BJ (cell line): ENCODE measurements around the gene EHBP1. TPM values are rescaled to one million over a fixed set of nuclear protein-coding genes. Genes with fewer than 3 reads are reported as not detected.

Experiments used
- CTCF ChIA-PET: fragments of 350-600 bp; formaldehyde crosslinking; extraction: SDS; loops from one replicate; lab custom pipeline; 2021; ENCODE audit warnings: antibody characterized with exemption, inconsistent platforms; lab: Yijun Ruan, JAX
- POLR2A ChIA-PET: fragments of 300-600 bp; sonication (Branson Sonifier 250); formaldehyde crosslinking; extraction: SDS; loops from one replicate; lab custom pipeline; 2021; ENCODE audit warnings: antibody characterized with exemption; lab: Charles Lee
- DNase-seq: peaks from one replicate; pipeline ENCODE4 v3.0.0-alpha.2; 2011; ENCODE audit warnings: low read depth
- H3K27me3 ChIP-seq: 2 replicates; pipeline ENCODE4 v1.6.0; 2011; ENCODE audit warnings: low read length; ENCODE audit not compliant: control insufficient read depth, insufficient read depth
- H3K36me3 ChIP-seq: 2 replicates; pipeline ENCODE4 v1.5.1; 2011; ENCODE audit warnings: low read length; ENCODE audit not compliant: control insufficient read depth, insufficient read depth
- H3K4me3 ChIP-seq: 2 replicates; pipeline ENCODE4 v1.5.1; 2011; ENCODE audit warnings: low read depth, mild to moderate bottlenecking, control low read depth, low read length
- CTCF ChIP-seq: IDR thresholded peaks from 2 replicates; pipeline ENCODE4 v1.5.1; 2011; ENCODE audit warnings: low read depth, mild to moderate bottlenecking, control low read depth, inconsistent platforms, low read length, moderate library complexity; ENCODE audit not compliant: insufficient read depth
- polyA plus RNA-seq: library from polyadenylated mRNA; depleted of rRNA; stranded (reverse); fragments of >200 nt; gene quantifications from 2 replicates; pipeline ENCODE4 v1.2.3, GENCODE V29; 2011

The EHBP1 gene
- polyA plus RNA-seq, 1 experiment = 43.8 TPM

DNA sequence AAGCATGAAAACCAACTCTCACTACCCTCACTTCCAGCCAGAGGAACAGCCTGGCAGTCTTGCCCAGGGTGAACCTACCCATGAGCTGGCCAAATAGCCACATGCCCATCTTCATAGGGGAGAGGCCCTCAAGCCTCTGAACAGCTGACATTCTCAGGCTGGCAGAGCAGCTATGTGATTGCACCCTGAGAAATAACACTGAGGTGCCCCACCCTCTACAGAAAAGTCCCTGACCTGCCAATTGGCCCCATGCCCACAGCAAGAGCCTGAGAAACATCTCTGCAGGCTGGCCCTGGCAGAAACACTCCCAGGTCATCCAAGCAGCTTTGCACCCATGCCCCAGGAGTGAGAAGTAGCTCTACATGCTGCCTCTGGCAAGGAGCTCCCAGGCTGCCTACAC is 217.7 kb downstream of the EHBP1 start:
- H3K27me3 ChIP-seq = no peaks in the 10 kb centered on the region
- CTCF ChIA-PET = interaction anchor here (1.2 kb wide), 1 partner anchor 13 kb away, joined by 4 read pairs; no protein-coding TSS in a partner anchor
- DNase-seq = no peak
- POLR2A ChIA-PET = no interaction called here
- no peak overlapping the region for H3K4me3 ChIP-seq
- no peak for TF ChIP-seq CTCF
- peaks cover 9% of the 10 kb centered on the region for H3K36me3 ChIP-seq

GRCh38 chr2:62923881-62924280 is 218.4 kb downstream of the EHBP1 start:
- CTCF ChIA-PET = interaction anchor here (1.2 kb wide), 1 partner anchor 12 kb away, joined by 4 read pairs; no protein-coding TSS in a partner anchor
- Histone ChIP-seq H3K27me3 (no peaks in the 10 kb centered on the region), H3K36me3 (peaks cover 9% of the 10 kb centered on the region), H3K4me3 (no peak overlapping the region)
- POLR2A ChIA-PET = no interaction called here
- DNase-seq = no peak
- no peak for TF ChIP-seq CTCF

- POLR2A ChIA-PET = no interaction called here
Observed at GRCh38 chr2:62928015-62928414, 222.5 kb downstream of the EHBP1 start.

GRCh38 chr2:62931536-62931935 is 226.0 kb downstream of the EHBP1 start:
- Histone ChIP-seq H3K36me3 (no peaks in the 10 kb centered on the region), H3K4me3 (no peak overlapping the region), H3K27me3 (no peaks in the 10 kb centered on the region)
- ChIA-PET CTCF (no interaction called here), POLR2A (no interaction called here)
- TF ChIP-seq CTCF = no peak
- DNase-seq = no peak

More at GRCh38 chr2:62928015-62928414, 222.5 kb downstream of the EHBP1 start:
- CTCF ChIA-PET = no interaction called here
- Histone ChIP-seq H3K4me3 (no peak overlapping the region), H3K36me3 (peaks cover 6% of the 10 kb centered on the region), H3K27me3 (no peaks in the 10 kb centered on the region)
- DNase-seq = no peak
- TF ChIP-seq CTCF = no peak

DNA sequence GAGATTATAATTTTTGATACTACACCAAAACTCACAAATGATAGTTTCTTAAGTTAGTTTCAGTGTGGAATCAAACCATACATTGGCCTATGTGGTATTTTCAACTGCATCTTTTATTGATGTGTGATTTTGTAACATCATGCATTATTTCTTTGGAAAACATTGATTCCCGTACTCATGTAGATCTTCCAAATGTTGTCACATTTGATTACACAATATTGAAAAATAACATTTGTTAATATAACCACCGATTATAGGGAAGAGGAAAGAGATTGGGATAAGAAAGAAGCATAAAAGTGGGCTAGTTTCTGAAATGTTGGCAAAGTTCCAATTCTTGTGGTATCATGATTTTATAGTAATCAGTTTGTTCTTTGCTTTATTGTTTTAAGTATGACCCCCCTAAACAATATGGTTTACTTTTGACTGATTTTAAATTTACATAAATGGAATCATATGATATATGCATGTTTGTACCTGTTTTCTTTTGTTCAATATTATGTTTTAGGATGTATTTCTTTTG is 227.9 kb downstream of the EHBP1 start:
- ChIA-PET POLR2A (no interaction called here), CTCF (no interaction called here)
- no peaks in the 10 kb centered on the region for H3K27me3 ChIP-seq
- no peaks in the 10 kb centered on the region for H3K36me3 ChIP-seq
- DNase-seq = no peak
- H3K4me3 ChIP-seq = no peak overlapping the region
- no peak for TF ChIP-seq CTCF
